Endothelial cell of umbilical vein (primary cell): ENCODE results near the gene USP40. TPM values are rescaled to one million over a fixed set of nuclear protein-coding genes. Genes with fewer than 3 reads are reported as not detected.

ENCODE experiments used
- BruUV-seq: library from RNA; stranded (reverse); fragments of 400-500 nt; replicated peaks from 2 replicates; lab custom pipeline; 2021; lab: Mats Ljungman, UMichigan
- CTCF ChIA-PET: fragments of 300-600, 350-600 bp; sonication (Branson Sonifier 250); formaldehyde crosslinking; loops from one replicate; lab custom pipeline; 2021; ENCODE audit warnings: antibody characterized with exemption, inconsistent platforms; lab: Charles Lee
- POLR2A ChIA-PET: fragments of 300-600, 350-600 bp; sonication (Branson Sonifier 250); formaldehyde crosslinking; loops from one replicate; lab custom pipeline; 2021; ENCODE audit warnings: antibody characterized with exemption, inconsistent platforms; lab: Charles Lee
- DNase-seq: peaks from one replicate; pipeline ENCODE4 v3.0.0-alpha.2; 2011; ENCODE audit warnings: low read depth, low spot score
- FAIRE-seq: peaks from 2 replicates; lab custom pipeline; 2011; peaks lifted over from hg19 to GRCh38; lab: Jason Lieb, UNC
- H2AFZ ChIP-seq: 2 replicates; pipeline ENCODE4 v1.6.0; 2012; ENCODE audit warnings: low read depth, low read length, control low read depth, inconsistent platforms
- H3K27ac ChIP-seq: 2 replicates; pipeline ENCODE4 v1.5.1; 2011; ENCODE audit warnings: low read depth, mild to moderate bottlenecking, control low read depth, low read length, moderate library complexity; ENCODE audit not compliant: insufficient read depth
- H3K27me3 ChIP-seq, 2 experiments: 2 replicates each; pipeline versions ENCODE4 v1.6.0 to v1.6.1; 2011; ENCODE audit warnings: low read length in 2 of 2, mixed read lengths in 1 of 2; ENCODE audit not compliant: control insufficient read depth in 2 of 2, insufficient read depth in 2 of 2
- H3K36me3 ChIP-seq, 2 experiments: 2 replicates in 1 of 2; 3 replicates in 1 of 2; pipeline ENCODE4 v1.5.1; 2011; ENCODE audit warnings: low read length in 2 of 2, mild to moderate bottlenecking in 1 of 2, moderate library complexity in 1 of 2; ENCODE audit not compliant: control insufficient read depth in 2 of 2, insufficient read depth in 2 of 2; ENCODE audit errors: extremely low read depth in 1 of 2
- H3K4me1 ChIP-seq: 3 replicates; pipeline ENCODE4 v1.5.1; 2011; ENCODE audit warnings: mild to moderate bottlenecking, low read length; ENCODE audit not compliant: control insufficient read depth, insufficient read depth; ENCODE audit errors: extremely low read depth
- H3K4me2 ChIP-seq: 2 replicates; pipeline ENCODE4 v1.6.1; 2011; ENCODE audit warnings: low read length, control low read depth, mixed read lengths; ENCODE audit not compliant: insufficient read depth
- H3K4me3 ChIP-seq, 3 experiments: fragments of 200-600 bp in 1 of 3; sonication (generic), shearing (Covaris generic) in 1 of 3; replicated peaks in 1 of 3; 2 replicates each; pipeline ENCODE4 v1.5.1; 2011 to 2016; ENCODE audit warnings: control low read depth in 3 of 3, low read length in 3 of 3, mild to moderate bottlenecking in 2 of 3, inconsistent platforms in 1 of 3, low read depth in 1 of 3, moderate library complexity in 1 of 3; ENCODE audit not compliant: insufficient read depth in 1 of 3
- H3K79me2 ChIP-seq: 2 replicates; pipeline ENCODE4 v1.6.0; 2012; ENCODE audit warnings: low read length, inconsistent platforms; ENCODE audit not compliant: control insufficient read depth, insufficient read depth
- H3K9ac ChIP-seq: replicated peaks from 2 replicates; pipeline ENCODE3; 2011; ENCODE audit warnings: low read length, control low read depth; ENCODE audit not compliant: insufficient read depth; ENCODE audit errors: extremely low read depth
- H3K9me1 ChIP-seq: replicated peaks from 3 replicates; pipeline ENCODE4 v1.6.0; 2011; ENCODE audit warnings: mild to moderate bottlenecking, low read length; ENCODE audit not compliant: control insufficient read depth, insufficient read depth; ENCODE audit errors: extremely low read depth
- H3K9me3 ChIP-seq: replicated peaks from 2 replicates; pipeline ENCODE4 v1.5.1; 2012; ENCODE audit warnings: low read length, inconsistent platforms; ENCODE audit not compliant: control insufficient read depth, insufficient read depth
- H4K20me1 ChIP-seq: replicated peaks from 2 replicates; pipeline ENCODE3; 2011; ENCODE audit warnings: mild to moderate bottlenecking, low read length; ENCODE audit not compliant: control insufficient read depth, insufficient read depth; ENCODE audit errors: extremely low read depth
- CTCF ChIP-seq, 2 donors: IDR thresholded peaks; 1 replicate in 1 of 2; 2 replicates in 1 of 2; pipeline ENCODE4 v1.5.1; 2011; ENCODE audit warnings: low read length in 2 of 2, mild to moderate bottlenecking in 2 of 2, moderate library complexity in 2 of 2, control low read depth in 1 of 2, inconsistent platforms in 1 of 2, low read depth in 1 of 2; ENCODE audit not compliant: insufficient read depth in 1 of 2; ENCODE audit errors: extremely low read depth in 1 of 2
- EZH2 ChIP-seq: IDR thresholded peaks from 2 replicates; pipeline ENCODE4 v1.6.1; 2012; ENCODE audit warnings: borderline replicate concordance, low read depth, mild to moderate bottlenecking, moderate library complexity, low read length, inconsistent platforms; ENCODE audit not compliant: severe bottlenecking
- FOS ChIP-seq: IDR thresholded peaks from 2 replicates; pipeline ENCODE4 v1.6.1; 2011; ENCODE audit warnings: mild to moderate bottlenecking, low read length, moderate library complexity, borderline replicate concordance; ENCODE audit not compliant: insufficient read depth
- GATA2 ChIP-seq: IDR thresholded peaks from 2 replicates; pipeline ENCODE4 v1.7.0; 2011; ENCODE audit warnings: low read depth, mild to moderate bottlenecking, moderate library complexity, mixed read lengths, low read length; ENCODE audit not compliant: insufficient read length, insufficient read depth
- JUN ChIP-seq: IDR thresholded peaks from 2 replicates; pipeline ENCODE4 v1.6.1; 2011; ENCODE audit warnings: borderline replicate concordance, low read depth; ENCODE audit not compliant: insufficient read length, insufficient read depth
- MAX ChIP-seq: IDR thresholded peaks from 2 replicates; pipeline ENCODE4 v1.6.1; 2011; ENCODE audit not compliant: insufficient read depth, insufficient read length
- MYC ChIP-seq: IDR thresholded peaks from one replicate; pipeline ENCODE4 v1.6.1; 2011; ENCODE audit warnings: mild to moderate bottlenecking, low read depth, low read length
- POLR2A ChIP-seq: IDR thresholded peaks from 2 replicates; pipeline ENCODE4 v1.6.1; 2012; ENCODE audit warnings: low read depth, mild to moderate bottlenecking, control low read depth, low read length
- POLR2AphosphoS5 ChIP-seq: IDR thresholded peaks from 2 replicates; pipeline ENCODE4 v1.6.1; 2012; ENCODE audit warnings: low read depth, mild to moderate bottlenecking, control low read depth, low read length, moderate library complexity; ENCODE audit not compliant: insufficient read depth
- dilution Hi-C: fragments of 300-500 bp; cut with MboI; formaldehyde crosslinking; loops from one replicate; pipeline ENCODE4 v1.15.0; 2019; ENCODE audit warnings: low sequenced_read_pairs; ENCODE audit not compliant: extremely low pct_ligation_motif_present
- intact Hi-C: fragments of 100-400 bp; cut with micrococcal nuclease; formaldehyde crosslinking; loops from one replicate; pipeline ENCODE4 v1.10.0; 2022
- polyA plus RNA-seq, 4 experiments: library from polyadenylated mRNA; depleted of rRNA in 3 of 4; stranded (reverse) in 3 of 4; unstranded in 1 of 4; fragments of >200 nt; gene quantifications; 2 replicates each; pipeline versions ENCODE4 v1.2.1 to v1.2.3, GENCODE V29; 2011 to 2012; ENCODE audit warnings: missing spikeins in 1 of 4
- total RNA-seq: library from RNA; stranded (reverse); gene quantifications from 2 replicates; pipeline ENCODE4 v1.2.3, GENCODE V29; 2021

USP40 gene
- total and polyA plus RNA-seq, 2 donors (not counting 3 experiments of a cell fraction or from before 2014, with no cell fraction given), result 32.2 to 32.5 TPM

- Histone ChIP-seq H3K9me1 (no peaks in the 10 kb centered on the region), H3K4me1 (no peaks in the 10 kb centered on the region), H3K27me3 (no peaks in the 10 kb centered on the region), H3K27ac (no peak overlapping the region), H3K79me2 (no peaks in the 10 kb centered on the region), H3K9ac (no peak overlapping the region), H3K4me2 (no peak overlapping the region), H4K20me1 (no peaks in the 10 kb centered on the region), H3K36me3 (peaks cover 0 to 14% of the 10 kb centered on the region in 2 experiments), H2AFZ (no peak overlapping the region), H3K9me3 (no peaks in the 10 kb centered on the region), H3K4me3 (no peak overlapping the region)
- ChIA-PET CTCF (interaction anchor here (1.0 kb wide), 1 partner anchor 36 kb away, joined by 7 read pairs; no protein-coding TSS in a partner anchor), POLR2A (no interaction called here)
- DNase-seq, result no peak
- intact Hi-C loops, result loop anchor here (5.0 to 10.0 kb wide), 2 partner anchors 586 to 833 kb away; no protein-coding TSS in a partner anchor
- BruUV-seq, result no TSS peak
- TF ChIP-seq MYC (no peak), EZH2 (no peak), POLR2AphosphoS5 (no peak), CTCF (IDR thresholded peaks at IDR 0.05; ENCODE audit: extremely low read depth in 1 of 2, insufficient read depth in 1 of 2, low read depth in 1 of 2, low read length in 2 of 2) (no peak), POLR2A (no peak), FOS (no peak), GATA2 (no peak), JUN (no peak), MAX (no peak)
- no peak for FAIRE-seq
- dilution Hi-C loops, result no loop called here
Measured at GRCh38 chr2:233440714-233441113, 125.9 kb downstream of the USP40 start.
